HG03097 (cell line): ENCODE data around the gene DMRTB1.

ENCODE experiments used
- ATAC-seq: cut with Tn5 transposase; IDR thresholded peaks from one replicate; pipeline ENCODE4 v1.9.1; 2021; ENCODE audit not compliant: unreplicated experiment, low FRiP score

The DMRTB1 gene

GRCh38 chr1:53484705-53485477 lies 25.7 kb downstream of the DMRTB1 start:
- no peak for ATAC-seq

GRCh38 chr1:53485478-53486394 lies 26.5 kb downstream of the DMRTB1 start:
- ATAC-seq, result no peak

GRCh38 chr1:53486395-53487026 lies 27.3 kb downstream of the DMRTB1 start:
- no peak for ATAC-seq

- ATAC-seq, result no peak
Measured at GRCh38 chr1:53490351-53490750, 31.2 kb downstream of the DMRTB1 start.

- no peak for ATAC-seq
Measured at GRCh38 chr1:53495633-53496345, 36.6 kb downstream of the DMRTB1 start.

GRCh38 chr1:53498555-53499131 lies 39.4 kb downstream of the DMRTB1 start:
- ATAC-seq, result no peak

- ATAC-seq, result no peak
Measured at GRCh38 chr1:53499257-53500203, 40.3 kb downstream of the DMRTB1 start.

GRCh38 chr1:53500204-53501064 lies 41.2 kb downstream of the DMRTB1 start:
- ATAC-seq, result no peak

- ATAC-seq, result no peak
Measured at GRCh38 chr1:53501065-53502005, 42.1 kb downstream of the DMRTB1 start.

GRCh38 chr1:53502641-53503432 lies 43.6 kb downstream of the DMRTB1 start:
- ATAC-seq, result no peak

- no peak for ATAC-seq
Measured at GRCh38 chr1:53503433-53504217, 44.4 kb downstream of the DMRTB1 start.

GRCh38 chr1:53504901-53505300 lies 45.7 kb downstream of the DMRTB1 start:
- ATAC-seq, result no peak

- ATAC-seq, result no peak
Measured at GRCh38 chr1:53505401-53505800, 46.2 kb downstream of the DMRTB1 start.

- ATAC-seq, result no peak
Measured at GRCh38 chr1:53505891-53506290, 46.7 kb downstream of the DMRTB1 start.

GRCh38 chr1:53506355-53507050 lies 47.3 kb downstream of the DMRTB1 start:
- ATAC-seq, result no peak
